ENCODE data around the gene TRPM3. TPM values are rescaled to one million over a fixed set of nuclear protein-coding genes. Genes with fewer than 3 reads are reported as not detected.

The TRPM3 gene
- total and polyA plus RNA-seq, 2 of the 13 experiments (the other 11 are each of a cell fraction or from before 2014, with no cell fraction given): not detected

- TF ChIP-seq ZNF609 (CRISPR knock-in tag; IDR thresholded peaks at IDR 0.05; ENCODE audit: borderline replicate concordance): no peak
- TF ChIP-seq ZNF232 (CRISPR knock-in tag; IDR thresholded peaks at IDR 0.05; ENCODE audit: borderline replicate concordance): no peak
- TF ChIP-seq SNAPC4 (CRISPR knock-in tag; IDR thresholded peaks at IDR 0.05): no peak
Observed at GRCh38 chr9:71121275-71122021, at the start of gene TRPM3 (continued).

All from HepG2 (cell line).